SKM-1 treated with dmso at 0.1 percent for 144 hours (cell line): ENCODE results near the gene VILL.
"Not testable (repeated sequence)": the region's sequence is repeated elsewhere in the genome, so short reads cannot be mapped to it uniquely, and the experiment has no call there.

Source experiments
- DNase-seq: peaks from one replicate; lab custom pipeline; 2025; ENCODE audit not compliant: unreplicated experiment; lab: John Stamatoyannopoulos, UW

The VILL gene

GRCh38 chr3:37985637-37986320, 4.8 kb upstream of the VILL start:
- no peak for DNase-seq

- DNase-seq, result no peak
These were observed 3.9 kb upstream of the VILL start for GRCh38 chr3:37986479-37987314.

GRCh38 chr3:37987315-37987697, 3.3 kb upstream of the VILL start:
- no peak for DNase-seq

GRCh38 chr3:37987751-37988179, 2.8 kb upstream of the VILL start:
- no peak for DNase-seq

GRCh38 chr3:37988376-37988775, 2.2 kb upstream of the VILL start:
- DNase-seq, result not testable (repeated sequence)

GRCh38 chr3:37988931-37989525, 1.6 kb upstream of the VILL start:
- DNase-seq, result no peak

GRCh38 chr3:37989821-37990480, 635 bp upstream of the VILL start:
- no peak for DNase-seq

- no peak for DNase-seq
These were observed 523 bp downstream of the VILL start for GRCh38 chr3:37991109-37991508.

GRCh38 chr3:37991823-37992222, 1.2 kb downstream of the VILL start:
- DNase-seq, result no peak

- DNase-seq, result no peak
These were observed 1.9 kb downstream of the VILL start for GRCh38 chr3:37992271-37993066.

GRCh38 chr3:37993067-37993455, 2.5 kb downstream of the VILL start:
- no peak for DNase-seq

GRCh38 chr3:37993460-37993819, 2.9 kb downstream of the VILL start:
- no peak for DNase-seq

GRCh38 chr3:37993820-37994638, 3.4 kb downstream of the VILL start:
- DNase-seq, result peak; percentile 58

GRCh38 chr3:37994639-37994972, 4.0 kb downstream of the VILL start:
- no peak for DNase-seq

- no peak for DNase-seq
These were observed 5.4 kb downstream of the VILL start for GRCh38 chr3:37995652-37996641.

- peak; percentile 59 for DNase-seq
These were observed 6.3 kb downstream of the VILL start for GRCh38 chr3:37996785-37997301.

- DNase-seq, result no peak
These were observed 6.8 kb downstream of the VILL start for GRCh38 chr3:37997342-37997741.

GRCh38 chr3:37997791-37998370, 7.3 kb downstream of the VILL start:
- DNase-seq, result no peak
